Keratinocyte (primary cell): ENCODE data around the gene ST6GAL1. TPM values are rescaled to one million over a fixed set of nuclear protein-coding genes. Genes with fewer than 3 reads are reported as not detected.

ENCODE experiments used
- DNase-seq: peaks from one replicate; pipeline ENCODE4 v3.0.0-alpha.2; 2011; ENCODE audit warnings: low read depth, missing footprints, low spot score
- FAIRE-seq: peaks from 2 replicates; lab custom pipeline; 2011; peaks lifted over from hg19 to GRCh38; lab: Jason Lieb, UNC
- H2AFZ ChIP-seq: 2 replicates; pipeline ENCODE4 v1.6.0; 2012; ENCODE audit warnings: low read length, control low read depth, inconsistent platforms; ENCODE audit not compliant: control insufficient read depth
- H3K27ac ChIP-seq: 2 replicates; pipeline ENCODE4 v1.5.1; 2011; ENCODE audit warnings: low read length; ENCODE audit not compliant: control insufficient read depth, insufficient read depth
- H3K27me3 ChIP-seq: 3 replicates; pipeline ENCODE4 v1.6.0; 2011; ENCODE audit warnings: low read length; ENCODE audit not compliant: control insufficient read depth, insufficient read depth; ENCODE audit errors: extremely low read depth
- H3K36me3 ChIP-seq, 2 experiments: 2 replicates in 1 of 2; 3 replicates in 1 of 2; pipeline ENCODE4 v1.5.1; 2011; ENCODE audit warnings: low read length in 2 of 2, mild to moderate bottlenecking in 1 of 2; ENCODE audit not compliant: control insufficient read depth in 2 of 2, insufficient read depth in 2 of 2; ENCODE audit errors: extremely low read depth in 1 of 2
- H3K4me1 ChIP-seq: 3 replicates; pipeline ENCODE4 v1.5.1; 2011; ENCODE audit warnings: low read length; ENCODE audit not compliant: control insufficient read depth, insufficient read depth; ENCODE audit errors: extremely low read depth
- H3K4me2 ChIP-seq: 3 replicates; pipeline ENCODE4 v1.6.0; 2011; ENCODE audit warnings: low read depth, low read length; ENCODE audit not compliant: control insufficient read depth, insufficient read depth; ENCODE audit errors: extremely low read depth
- H3K4me3 ChIP-seq, 3 experiments: fragments of 200-600 bp in 1 of 3; sonication (generic) in 1 of 3; 2 replicates in 2 of 3; 3 replicates in 1 of 3; pipeline ENCODE4 v1.5.1; 2011 to 2016; ENCODE audit warnings: low read length in 3 of 3, mild to moderate bottlenecking in 3 of 3, control low read depth in 2 of 3, inconsistent platforms in 1 of 3, low read depth in 1 of 3, mixed read lengths in 1 of 3, mixed run types in 1 of 3, moderate library complexity in 1 of 3; ENCODE audit not compliant: control insufficient read depth in 2 of 3, insufficient read depth in 2 of 3; ENCODE audit errors: extremely low read depth in 1 of 3
- H3K79me2 ChIP-seq: 2 replicates; pipeline ENCODE4 v1.6.0; 2012; ENCODE audit warnings: low read length; ENCODE audit not compliant: control insufficient read depth, insufficient read depth
- H3K9ac ChIP-seq: 3 replicates; pipeline ENCODE4 v1.6.0; 2011; ENCODE audit warnings: low read length; ENCODE audit not compliant: control insufficient read depth, insufficient read depth; ENCODE audit errors: extremely low read depth
- H3K9me1 ChIP-seq: 3 replicates; pipeline ENCODE4 v1.6.0; 2011; ENCODE audit warnings: low read length; ENCODE audit not compliant: control insufficient read depth, insufficient read depth; ENCODE audit errors: extremely low read depth
- H3K9me3 ChIP-seq: 2 replicates; pipeline ENCODE4 v1.5.1; 2012; ENCODE audit warnings: low read depth, low read length; ENCODE audit not compliant: control insufficient read depth
- H4K20me1 ChIP-seq: 3 replicates; pipeline ENCODE4 v1.6.0; 2011; ENCODE audit warnings: low read length; ENCODE audit not compliant: control insufficient read depth, insufficient read depth; ENCODE audit errors: extremely low read depth
- EZH2 ChIP-seq: IDR thresholded peaks from one replicate; pipeline ENCODE4 v1.6.1; 2012; ENCODE audit warnings: inconsistent platforms, mild to moderate bottlenecking, low read length, moderate library complexity
- dilution Hi-C: fragments of 300-500 bp; cut with MboI; formaldehyde crosslinking; loops from one replicate; pipeline ENCODE4 v1.7.0; 2020; ENCODE audit warnings: low sequenced_read_pairs; ENCODE audit not compliant: extremely low pct_ligation_motif_present
- polyA plus RNA-seq, 5 experiments: library from polyadenylated mRNA; depleted of rRNA in 3 of 5; stranded (reverse) in 3 of 5; stranded (forward) in 1 of 5; unstranded in 1 of 5; fragments of >200 nt; gene quantifications; 1 replicate in 1 of 5; 2 replicates in 3 of 5; 3 replicates in 1 of 5; pipeline versions ENCODE4 v1.2.1 to v1.2.3, GENCODE V29; 2011 to 2012; ENCODE audit warnings: missing spikeins in 2 of 5, low read depth in 1 of 5, low replicate concordance in 1 of 5
- TF ChIP-seq, protein P1 (sequence below), 3 experiments: IDR thresholded peaks in 1 of 3; conservative IDR thresholded peaks in 1 of 3; optimal IDR thresholded peaks in 1 of 3; 2 replicates in 2 of 3; 3 replicates in 1 of 3; pipeline versions ENCODE3 to v1.5.1; 2011; ENCODE audit warnings: low read length in 3 of 3, mild to moderate bottlenecking in 3 of 3, moderate library complexity in 2 of 3, control low read depth in 1 of 3, inconsistent platforms in 1 of 3; ENCODE audit not compliant: insufficient read depth in 2 of 3; ENCODE audit errors: extremely low read depth in 1 of 3

Gene ST6GAL1
- polyA plus RNA-seq, 1 donor (not counting 4 experiments of a cell fraction or from before 2014, with no cell fraction given), result 7.5 TPM

DNA sequence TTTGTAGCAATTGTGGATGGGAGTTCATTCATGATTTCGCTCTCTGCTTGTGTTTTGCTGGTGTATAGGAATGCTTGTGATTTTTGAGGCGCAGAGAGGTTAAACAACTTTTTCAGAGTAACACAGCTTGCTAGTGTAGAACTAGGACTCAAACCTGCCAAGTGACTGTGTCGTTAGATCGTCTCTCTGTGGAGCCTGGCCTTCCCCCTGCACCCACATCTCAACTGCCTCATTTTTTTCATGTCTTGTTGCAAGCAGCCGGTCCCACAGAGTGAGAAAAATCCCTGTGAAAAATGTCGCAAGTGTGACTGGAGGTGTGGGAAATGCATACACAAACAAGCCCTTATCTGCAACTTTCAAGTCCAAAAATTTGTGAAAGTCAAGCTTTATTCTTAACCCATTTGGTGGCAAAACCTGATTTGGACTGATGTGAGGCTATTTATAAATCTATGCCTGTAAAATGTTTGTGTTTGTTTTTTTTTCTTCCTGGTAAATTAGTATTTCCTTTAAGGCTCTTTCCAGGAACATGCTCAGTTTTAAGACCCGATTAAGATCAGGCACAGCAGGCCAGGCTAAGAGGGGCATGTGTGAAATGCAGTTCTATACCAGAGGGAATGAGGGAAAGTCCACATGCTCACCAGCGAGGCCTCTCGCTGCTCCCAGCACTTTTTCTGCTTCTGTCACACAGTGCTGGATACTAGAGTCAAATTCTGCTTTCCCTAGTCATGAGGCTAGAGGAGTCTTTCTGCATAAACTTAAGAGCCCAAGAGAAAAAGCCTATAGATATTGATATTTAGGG is 25.8 kb downstream of the ST6GAL1 start:
- dilution Hi-C loops, result no loop called here
- TF ChIP-seq EZH2, result no peak
- TF ChIP-seq, protein P1, sequence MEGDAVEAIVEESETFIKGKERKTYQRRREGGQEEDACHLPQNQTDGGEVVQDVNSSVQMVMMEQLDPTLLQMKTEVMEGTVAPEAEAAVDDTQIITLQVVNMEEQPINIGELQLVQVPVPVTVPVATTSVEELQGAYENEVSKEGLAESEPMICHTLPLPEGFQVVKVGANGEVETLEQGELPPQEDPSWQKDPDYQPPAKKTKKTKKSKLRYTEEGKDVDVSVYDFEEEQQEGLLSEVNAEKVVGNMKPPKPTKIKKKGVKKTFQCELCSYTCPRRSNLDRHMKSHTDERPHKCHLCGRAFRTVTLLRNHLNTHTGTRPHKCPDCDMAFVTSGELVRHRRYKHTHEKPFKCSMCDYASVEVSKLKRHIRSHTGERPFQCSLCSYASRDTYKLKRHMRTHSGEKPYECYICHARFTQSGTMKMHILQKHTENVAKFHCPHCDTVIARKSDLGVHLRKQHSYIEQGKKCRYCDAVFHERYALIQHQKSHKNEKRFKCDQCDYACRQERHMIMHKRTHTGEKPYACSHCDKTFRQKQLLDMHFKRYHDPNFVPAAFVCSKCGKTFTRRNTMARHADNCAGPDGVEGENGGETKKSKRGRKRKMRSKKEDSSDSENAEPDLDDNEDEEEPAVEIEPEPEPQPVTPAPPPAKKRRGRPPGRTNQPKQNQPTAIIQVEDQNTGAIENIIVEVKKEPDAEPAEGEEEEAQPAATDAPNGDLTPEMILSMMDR (optimal IDR thresholded peaks at IDR 0.05 in 1 of 3, IDR thresholded peaks at IDR 0.05 in 1 of 3, conservative IDR thresholded peaks at IDR 0.05 in 1 of 3; ENCODE audit: extremely low read depth in 1 of 3, insufficient read depth in 2 of 3, low read length in 3 of 3), result no peak

GRCh38 chr3:186959029-186959624 is 28.8 kb downstream of the ST6GAL1 start:
- Histone ChIP-seq H3K9me1 (no peaks in the 10 kb centered on the region), H3K27ac (no peak overlapping the region), H3K9me3 (no peaks in the 10 kb centered on the region), H3K4me2 (no peak overlapping the region), H3K36me3 (no peaks in the 10 kb centered on the region), H2AFZ (no peak overlapping the region), H4K20me1 (no peaks in the 10 kb centered on the region), H3K9ac (no peak overlapping the region), H3K4me3 (no peak overlapping the region), H3K27me3 (no peaks in the 10 kb centered on the region), H3K79me2 (no peaks in the 10 kb centered on the region), H3K4me1 (no peaks in the 10 kb centered on the region)
- DNase-seq (no peak), FAIRE-seq (no peak)
- dilution Hi-C loops, result no loop called here
- no peak for TF ChIP-seq EZH2
- TF ChIP-seq, protein P1 (optimal IDR thresholded peaks at IDR 0.05 in 1 of 3, IDR thresholded peaks at IDR 0.05 in 1 of 3, conservative IDR thresholded peaks at IDR 0.05 in 1 of 3; ENCODE audit: extremely low read depth in 1 of 3, insufficient read depth in 2 of 3, low read length in 3 of 3), result no peak

More for the DNA sequence above, 25.8 kb downstream of the ST6GAL1 start:
- no peaks in the 10 kb centered on the region for H4K20me1 ChIP-seq
- H2AFZ ChIP-seq, result no peak overlapping the region
- DNase-seq (no peak), FAIRE-seq (no peak)
- H3K27ac ChIP-seq, result no peak overlapping the region
- no peak overlapping the region for H3K9ac ChIP-seq
- H3K4me2 ChIP-seq, result no peak overlapping the region
- H3K4me1 ChIP-seq, result peaks cover 1% of the 10 kb centered on the region
- H3K9me3 ChIP-seq, result no peaks in the 10 kb centered on the region
- H3K4me3 ChIP-seq, result no peak overlapping the region
- no peaks in the 10 kb centered on the region for H3K27me3 ChIP-seq
- no peaks in the 10 kb centered on the region for H3K79me2 ChIP-seq
- H3K9me1 ChIP-seq, result no peaks in the 10 kb centered on the region
- H3K36me3 ChIP-seq, result no peaks in the 10 kb centered on the region
